ENCODE data around the gene RUFY3. TPM values are rescaled to one million over a fixed set of nuclear protein-coding genes. Genes with fewer than 3 reads are reported as not detected.
"Not testable (repeated sequence)": the region's sequence is repeated elsewhere in the genome, so short reads cannot be mapped to it uniquely, and the experiment has no call there.

RUFY3 gene
- total and polyA plus RNA-seq, 4 donors: 17.2 to 122 (median 43.2) TPM

- H3K4me1 ChIP-seq (ENCODE audit: control insufficient read depth in 5 of 5, insufficient read depth in 5 of 5, low read length in 5 of 5): peaks cover 0 to 12% (median 4%) of the 10 kb centered on the region in 5 donors
- no peaks in the 10 kb centered on the region for H3K27me3 ChIP-seq (ENCODE audit: control insufficient read depth in 3 of 3, insufficient read depth in 3 of 3, low read length in 2 of 3)
- H3K4me3 ChIP-seq: peak overlapping the region; percentile 75
- H3K9ac ChIP-seq (ENCODE audit: insufficient read depth in 1 of 2, low read length in 2 of 2): peak overlapping the region; percentile 90 to 91
- no peak for TF ChIP-seq CTCF (IDR thresholded peaks at IDR 0.05; ENCODE audit: control extremely low read depth, extremely low read depth)
- peaks cover 0 to 11% (median 4%) of the 10 kb centered on the region in 4 donors for H3K36me3 ChIP-seq (ENCODE audit: control insufficient read depth in 4 of 4, insufficient read depth in 4 of 4, low read length in 4 of 4)
- ATAC-seq (ENCODE audit: insufficient read depth, low FRiP score): peak; percentile 70
- 0% methylated on average over 78 to 80 of the region's 80 CpGs for WGBS, 2 donors
- DNase-seq: peak; percentile 77 to 85 (median 82)
- H3K9me3 ChIP-seq (ENCODE audit: control insufficient read depth in 4 of 4, insufficient read depth in 3 of 4, low read length in 3 of 4): no peaks in the 10 kb centered on the region
- H3K27ac ChIP-seq (ENCODE audit: low read depth in 1 of 2, low read length in 1 of 2): peak overlapping the region; percentile 92 to 99
Observed at GRCh38 chr4:70838666-70839588, 117.2 kb downstream of the RUFY3 start.

- Histone ChIP-seq H3K4me3 (peak within 1 kb of the TSS; percentile 75), H3K9ac (ENCODE audit: insufficient read depth in 1 of 2, low read length in 2 of 2) (peak within 1 kb of the TSS; percentile 90 to 91), H3K27me3 (ENCODE audit: control insufficient read depth in 3 of 3, insufficient read depth in 3 of 3, low read length in 2 of 3) (no peaks in the 10 kb centered on the region), H3K27ac (ENCODE audit: low read depth in 1 of 2, low read length in 1 of 2) (peak within 1 kb of the TSS; percentile 92 to 99), H3K4me1 (ENCODE audit: control insufficient read depth in 5 of 5, insufficient read depth in 5 of 5, low read length in 5 of 5) (peaks cover 0 to 12% (median 4%) of the 10 kb centered on the region in 5 donors), H3K36me3 (ENCODE audit: control insufficient read depth in 4 of 4, insufficient read depth in 4 of 4, low read length in 4 of 4) (peaks cover 0 to 11% (median 3%) of the 10 kb centered on the region in 4 donors), H3K9me3 (ENCODE audit: control insufficient read depth in 4 of 4, insufficient read depth in 3 of 4, low read length in 3 of 4) (no peaks in the 10 kb centered on the region)
- peak; percentile 90 to 94 (median 92) for DNase-seq
- TF ChIP-seq CTCF (IDR thresholded peaks at IDR 0.05; ENCODE audit: control extremely low read depth, extremely low read depth): no peak
- WGBS, 2 donors: 0% methylated on average over 39 to 50 of the region's 51 CpGs
- peak; percentile 96 for ATAC-seq (ENCODE audit: insufficient read depth, low FRiP score)
Observed at GRCh38 chr4:70839589-70840093, 117.9 kb downstream of the RUFY3 start, which contains the start of gene GRSF1. GRSF1 (minus strand) TSS chr4:70839890; CDS start chr4:70839827, 63 bp downstream.

GRCh38 chr4:70840137-70840536 is 118.4 kb downstream of the RUFY3 start:
- DNase-seq: peak in 1 of 3 donors; percentile 20
- H3K4me3 ChIP-seq; ATAC-seq (ENCODE audit: insufficient read depth, low FRiP score); H3K27me3 ChIP-seq (ENCODE audit: control insufficient read depth in 3 of 3, insufficient read depth in 3 of 3, low read length in 2 of 3); H3K9ac ChIP-seq (ENCODE audit: insufficient read depth in 1 of 2, low read length in 2 of 2); H3K9me3 ChIP-seq (ENCODE audit: control insufficient read depth in 4 of 4, insufficient read depth in 3 of 4, low read length in 3 of 4); H3K36me3 ChIP-seq (ENCODE audit: control insufficient read depth in 4 of 4, insufficient read depth in 4 of 4, low read length in 4 of 4): not testable (repeated sequence)
- Histone ChIP-seq H3K27ac (ENCODE audit: low read depth in 1 of 2, low read length in 1 of 2) (peak overlapping the region in 1 of 2 donors; percentile 0), H3K4me1 (ENCODE audit: control insufficient read depth in 5 of 5, insufficient read depth in 5 of 5, low read length in 5 of 5) (peaks cover 0 to 12% (median 4%) of the 10 kb centered on the region in 5 donors)
- 64 to 70% methylated on average over 17 to 18 of the region's 20 CpGs for WGBS, 2 donors

GRCh38 chr4:70840631-70841030 is 118.9 kb downstream of the RUFY3 start:
- peaks cover 0 to 12% (median 4%) of the 10 kb centered on the region in 5 donors for H3K4me1 ChIP-seq (ENCODE audit: control insufficient read depth in 5 of 5, insufficient read depth in 5 of 5, low read length in 5 of 5)
- DNase-seq; H3K4me3 ChIP-seq; H3K9me3 ChIP-seq (ENCODE audit: control insufficient read depth in 4 of 4, insufficient read depth in 3 of 4, low read length in 3 of 4); H3K27me3 ChIP-seq (ENCODE audit: control insufficient read depth in 3 of 3, insufficient read depth in 3 of 3, low read length in 2 of 3); H3K36me3 ChIP-seq (ENCODE audit: control insufficient read depth in 4 of 4, insufficient read depth in 4 of 4, low read length in 4 of 4); ATAC-seq (ENCODE audit: insufficient read depth, low FRiP score); H3K9ac ChIP-seq (ENCODE audit: insufficient read depth in 1 of 2, low read length in 2 of 2); H3K27ac ChIP-seq (ENCODE audit: low read depth in 1 of 2, low read length in 1 of 2): not testable (repeated sequence)
- WGBS, 2 donors: 94 to 96% methylated on average over 16 of the region's 16 CpGs

All from lung (tissue), 12 donors.